H9 (cell line): Measurements from ENCODE around the gene NKX2-3. TPM values are rescaled to one million over a fixed set of nuclear protein-coding genes. Genes with fewer than 3 reads are reported as not detected.

Experiments used
- DNase-seq: peaks from one replicate; pipeline ENCODE4 v3.0.0-alpha.2; 2017
- H2AFZ ChIP-seq: one replicate; pipeline ENCODE4 v1.6.1; 2013; ENCODE audit warnings: mild to moderate bottlenecking, low read length, control low read depth, moderate library complexity
- H2AK5ac ChIP-seq: 2 replicates; pipeline ENCODE4 v1.6.1; 2013; ENCODE audit warnings: low read length, control low read depth, mixed read lengths; ENCODE audit not compliant: insufficient read length
- H2BK120ac ChIP-seq: one replicate; pipeline ENCODE4 v1.6.1; 2013; ENCODE audit warnings: low read depth, mild to moderate bottlenecking, low read length, control low read depth, inconsistent platforms; ENCODE audit not compliant: poor library complexity, severe bottlenecking
- H2BK12ac ChIP-seq: 2 replicates; pipeline ENCODE4 v1.6.1; 2013; ENCODE audit warnings: low read length, control low read depth, mixed read lengths, low read depth; ENCODE audit not compliant: insufficient read length
- H2BK15ac ChIP-seq: 2 replicates; pipeline ENCODE4 v1.6.1; 2013; ENCODE audit warnings: low read depth, low read length, control low read depth
- H2BK20ac ChIP-seq: one replicate; pipeline ENCODE4 v1.6.1; 2013; ENCODE audit warnings: low read depth, mild to moderate bottlenecking, low read length, control low read depth, inconsistent platforms; ENCODE audit not compliant: poor library complexity, severe bottlenecking
- H2BK5ac ChIP-seq: 2 replicates; pipeline ENCODE4 v1.6.1; 2013; ENCODE audit warnings: low read length, control low read depth, mixed read lengths; ENCODE audit not compliant: insufficient read length
- H3K14ac ChIP-seq: 2 replicates; pipeline ENCODE4 v1.6.1; 2013; ENCODE audit warnings: low read length, control low read depth; ENCODE audit not compliant: insufficient read depth
- H3K18ac ChIP-seq: 2 replicates; pipeline ENCODE4 v1.6.1; 2013; ENCODE audit warnings: low read depth, mild to moderate bottlenecking, mixed read lengths, low read length, control low read depth; ENCODE audit not compliant: insufficient read length
- H3K23ac ChIP-seq: 2 replicates; pipeline ENCODE4 v1.6.1; 2013; ENCODE audit warnings: low read length, control low read depth, mixed read lengths, low read depth; ENCODE audit not compliant: insufficient read length
- H3K23me2 ChIP-seq: 2 replicates; pipeline ENCODE4 v1.6.1; 2013; ENCODE audit warnings: low read depth, mild to moderate bottlenecking, mixed read lengths, low read length, control low read depth; ENCODE audit not compliant: insufficient read length, poor library complexity, severe bottlenecking
- H3K27ac ChIP-seq: 2 replicates; pipeline ENCODE4 v1.5.1; 2013; ENCODE audit warnings: low read length, control low read depth, mixed read lengths, low read depth; ENCODE audit not compliant: insufficient read length
- H3K27me3 ChIP-seq: 2 replicates; pipeline ENCODE4 v1.6.1; 2013; ENCODE audit warnings: low read length, control low read depth, inconsistent platforms; ENCODE audit not compliant: insufficient read depth
- H3K4ac ChIP-seq: 2 replicates; pipeline ENCODE4 v1.6.1; 2013; ENCODE audit warnings: low read depth, mild to moderate bottlenecking, control low read depth, inconsistent platforms, low read length, moderate library complexity
- H3K4me1 ChIP-seq: 2 replicates; pipeline ENCODE4 v1.6.1; 2013; ENCODE audit warnings: low read length, control low read depth, inconsistent platforms; ENCODE audit not compliant: insufficient read depth
- H3K4me2 ChIP-seq: 2 replicates; pipeline ENCODE4 v1.6.1; 2013; ENCODE audit warnings: low read length, control low read depth, mixed read lengths; ENCODE audit not compliant: insufficient read length, insufficient read depth
- H3K56ac ChIP-seq: 2 replicates; pipeline ENCODE4 v1.6.1; 2013; ENCODE audit warnings: low read depth, mild to moderate bottlenecking, mixed read lengths, low read length, control low read depth; ENCODE audit not compliant: insufficient read length
- H3K79me1 ChIP-seq: 2 replicates; pipeline ENCODE4 v1.6.1; 2013; ENCODE audit warnings: low read depth, mild to moderate bottlenecking, moderate library complexity, low read length, control low read depth, inconsistent platforms; ENCODE audit not compliant: insufficient read depth, poor library complexity, severe bottlenecking
- H3K79me2 ChIP-seq: 2 replicates; pipeline ENCODE4 v1.6.1; 2013; ENCODE audit warnings: low read length, control low read depth, inconsistent platforms; ENCODE audit not compliant: insufficient read depth
- H3K9ac ChIP-seq: 2 replicates; pipeline ENCODE4 v1.6.1; 2013; ENCODE audit warnings: low read length, control low read depth, mixed read lengths; ENCODE audit not compliant: insufficient read length; ENCODE audit errors: extremely low read depth
- H3K9me3 ChIP-seq: one replicate; pipeline ENCODE4 v1.6.1; 2013; ENCODE audit warnings: low read depth, low read length, inconsistent platforms; ENCODE audit not compliant: control insufficient read depth
- H3T11ph ChIP-seq: one replicate; pipeline ENCODE4 v1.6.1; 2013; ENCODE audit warnings: mild to moderate bottlenecking, low read length, control low read depth, inconsistent platforms
- H4K20me1 ChIP-seq: one replicate; pipeline ENCODE4 v1.6.1; 2013; ENCODE audit not compliant: control insufficient read depth, insufficient read length, insufficient read depth
- H4K5ac ChIP-seq: 2 replicates; pipeline ENCODE4 v1.6.1; 2013; ENCODE audit warnings: low read depth, mild to moderate bottlenecking, mixed read lengths, low read length, control low read depth; ENCODE audit not compliant: insufficient read length
- H4K8ac ChIP-seq: replicated peaks from 2 replicates; pipeline ENCODE4 v1.6.1; 2013; ENCODE audit warnings: low read length, control low read depth, mixed read lengths, low read depth; ENCODE audit not compliant: insufficient read length
- H4K91ac ChIP-seq: 2 replicates; pipeline ENCODE4 v1.6.1; 2013; ENCODE audit warnings: low read depth, mild to moderate bottlenecking, moderate library complexity, mixed read lengths, low read length, control low read depth; ENCODE audit not compliant: insufficient read length
- H3K27ac Mint-ChIP-seq, 3 experiments: 2 replicates in 2 of 3; 3 replicates in 1 of 3; pipeline ENCODE4 v1.8.0; 2020 to 2021; ENCODE audit warnings: mixed read lengths in 3 of 3, mild to moderate bottlenecking in 1 of 3, moderate library complexity in 1 of 3
- H3K27me3 Mint-ChIP-seq: 2 replicates; pipeline ENCODE4 v1.8.0; 2021; ENCODE audit warnings: low read depth, mild to moderate bottlenecking, moderate library complexity, mixed read lengths
- H3K36me3 Mint-ChIP-seq, 3 experiments: 2 replicates in 2 of 3; 3 replicates in 1 of 3; pipeline ENCODE4 v1.8.0; 2020 to 2021; ENCODE audit warnings: low read depth in 3 of 3, mixed read lengths in 3 of 3; ENCODE audit not compliant: insufficient read depth in 1 of 3
- H3K4me1 Mint-ChIP-seq, 2 experiments: 2 replicates each; pipeline ENCODE4 v1.8.0; 2020; ENCODE audit warnings: mixed read lengths in 2 of 2
- H3K4me3 Mint-ChIP-seq, 2 experiments: 2 replicates in 1 of 2; 3 replicates in 1 of 2; pipeline ENCODE4 v1.8.0; 2020 to 2021; ENCODE audit warnings: mild to moderate bottlenecking in 2 of 2, mixed read lengths in 2 of 2, moderate library complexity in 1 of 2
- H3K9me3 Mint-ChIP-seq, 2 experiments: 2 replicates in 1 of 2; 3 replicates in 1 of 2; pipeline ENCODE4 v1.8.0; 2020; ENCODE audit warnings: mild to moderate bottlenecking in 2 of 2, mixed read lengths in 2 of 2, moderate library complexity in 1 of 2
- WGBS: extraction: QIAGEN DNeasy Blood & Tissue Kit; methylation state at CpG from one replicate; pipeline ENCODE4 v1.1.7; 2013; ENCODE audit warnings: missing lambda C conversion rate, low lambda C conversion rate, mixed read lengths; ENCODE audit not compliant: insufficient read length; ENCODE audit errors: extremely low coverage; 5-methylcytosine and 5-hydroxymethylcytosine counted together
- total RNA-seq: library from RNA; stranded (reverse); gene quantifications from 2 replicates; pipeline ENCODE4 v1.2.1, GENCODE V29; 2021
- TF ChIP-seq, protein P1 (sequence below): fragments of 200-600 bp; sonication (generic); conservative IDR thresholded peaks from 3 replicates; pipeline ENCODE4 v1.8.0; 2021; ENCODE audit warnings: antibody characterized with exemption, mild to moderate bottlenecking

Gene NKX2-3
- total RNA-seq, 1 experiment from 2014 or later: not detected

GRCh38 chr10:99506416-99506815 is 26.3 kb upstream of the NKX2-3 start:
- Histone ChIP-seq H4K20me1 (no peaks in the 10 kb centered on the region), H3K18ac (no peak overlapping the region), H3K23me2 (no peaks in the 10 kb centered on the region), H3K56ac (no peak overlapping the region), H2BK120ac (no peak overlapping the region), H2BK15ac (no peak overlapping the region), H3K23ac (no peak overlapping the region), H3K27me3 (no peaks in the 10 kb centered on the region), H3K79me1 (no peaks in the 10 kb centered on the region), H4K5ac (no peak overlapping the region), H3K9me3 (no peaks in the 10 kb centered on the region), H4K91ac (no peak overlapping the region), H2BK12ac (no peak overlapping the region), H3K79me2 (no peaks in the 10 kb centered on the region), H3K27ac (no peak overlapping the region), H3K4ac (no peak overlapping the region), H2AK5ac (no peak overlapping the region), H4K8ac (no peak overlapping the region), H3T11ph (no peak overlapping the region), H2BK20ac (no peak overlapping the region), H3K4me2 (no peak overlapping the region), H3K4me1 (no peaks in the 10 kb centered on the region), H3K14ac (no peak overlapping the region), H2BK5ac (no peak overlapping the region), H2AFZ (no peak overlapping the region), H3K9ac (no peak overlapping the region)
- Mint-ChIP-seq H3K4me3 (no peak overlapping the region), H3K27ac (no peak overlapping the region), H3K9me3 (no peaks in the 10 kb centered on the region; a peak in 1 of 5 replicates), H3K4me1 (no peaks in the 10 kb centered on the region), H3K27me3 (peaks cover 91% of the 10 kb centered on the region), H3K36me3 (no peaks in the 10 kb centered on the region)
- TF ChIP-seq, protein P1, sequence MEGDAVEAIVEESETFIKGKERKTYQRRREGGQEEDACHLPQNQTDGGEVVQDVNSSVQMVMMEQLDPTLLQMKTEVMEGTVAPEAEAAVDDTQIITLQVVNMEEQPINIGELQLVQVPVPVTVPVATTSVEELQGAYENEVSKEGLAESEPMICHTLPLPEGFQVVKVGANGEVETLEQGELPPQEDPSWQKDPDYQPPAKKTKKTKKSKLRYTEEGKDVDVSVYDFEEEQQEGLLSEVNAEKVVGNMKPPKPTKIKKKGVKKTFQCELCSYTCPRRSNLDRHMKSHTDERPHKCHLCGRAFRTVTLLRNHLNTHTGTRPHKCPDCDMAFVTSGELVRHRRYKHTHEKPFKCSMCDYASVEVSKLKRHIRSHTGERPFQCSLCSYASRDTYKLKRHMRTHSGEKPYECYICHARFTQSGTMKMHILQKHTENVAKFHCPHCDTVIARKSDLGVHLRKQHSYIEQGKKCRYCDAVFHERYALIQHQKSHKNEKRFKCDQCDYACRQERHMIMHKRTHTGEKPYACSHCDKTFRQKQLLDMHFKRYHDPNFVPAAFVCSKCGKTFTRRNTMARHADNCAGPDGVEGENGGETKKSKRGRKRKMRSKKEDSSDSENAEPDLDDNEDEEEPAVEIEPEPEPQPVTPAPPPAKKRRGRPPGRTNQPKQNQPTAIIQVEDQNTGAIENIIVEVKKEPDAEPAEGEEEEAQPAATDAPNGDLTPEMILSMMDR: no peak
- WGBS: no CpG with 5 or more reads among the region's 1 CpG
- no peak for DNase-seq
